Measurements from ENCODE around the gene GANC. TPM values are rescaled to one million over a fixed set of nuclear protein-coding genes. Genes with fewer than 3 reads are reported as not detected.

The GANC gene
- total RNA-seq, 1 experiment from 2014 or later, result 18.5 TPM

DNA sequence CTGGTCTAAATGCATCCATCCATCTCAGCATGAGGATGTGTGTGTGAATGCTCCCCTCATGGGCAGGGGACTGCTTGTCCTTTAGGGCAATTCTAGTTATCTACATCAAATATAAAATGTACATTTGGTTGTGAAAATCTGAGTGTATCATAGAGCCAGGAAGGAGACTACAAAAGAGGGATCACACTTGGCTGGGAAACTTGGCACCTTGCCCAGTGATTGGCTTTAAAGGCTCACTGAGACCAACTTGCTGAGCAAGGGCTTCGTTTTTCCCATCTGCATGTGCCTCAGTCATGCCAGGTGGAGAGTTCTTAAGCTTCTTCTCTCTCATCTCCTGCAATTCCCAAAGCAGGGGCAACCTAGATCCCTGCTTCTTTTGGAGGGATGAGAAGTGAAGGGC is 91.5 kb downstream of the GANC start:
- ATAC-seq (no peak), DNase-seq (ENCODE audit: low spot score) (no peak)
- ChIA-PET CTCF (interaction anchor here (1.3 kb wide), 1 partner anchor 21 kb away, joined by 6 read pairs; no protein-coding TSS in a partner anchor), POLR2A (no interaction called here)
- no peak overlapping the region for H3K4me3 Mint-ChIP-seq
- H3K9me3 Mint-ChIP-seq, result peaks cover 26% of the 10 kb centered on the region
- H3K4me1 Mint-ChIP-seq, result peaks cover 28% of the 10 kb centered on the region
- peaks cover 44% of the 10 kb centered on the region for H3K27me3 Mint-ChIP-seq (ENCODE audit: low read depth)
- no peak for TF ChIP-seq NFE2L1 (CRISPR knock-in tag; IDR thresholded peaks at IDR 0.05)
- TF ChIP-seq SP1 (CRISPR knock-in tag; conservative IDR thresholded peaks at IDR 0.05), result no peak
- no peak for TF ChIP-seq FOXP1 (CRISPR knock-in tag; IDR thresholded peaks at IDR 0.05; ENCODE audit: borderline replicate concordance)
- TF ChIP-seq, protein P1, sequence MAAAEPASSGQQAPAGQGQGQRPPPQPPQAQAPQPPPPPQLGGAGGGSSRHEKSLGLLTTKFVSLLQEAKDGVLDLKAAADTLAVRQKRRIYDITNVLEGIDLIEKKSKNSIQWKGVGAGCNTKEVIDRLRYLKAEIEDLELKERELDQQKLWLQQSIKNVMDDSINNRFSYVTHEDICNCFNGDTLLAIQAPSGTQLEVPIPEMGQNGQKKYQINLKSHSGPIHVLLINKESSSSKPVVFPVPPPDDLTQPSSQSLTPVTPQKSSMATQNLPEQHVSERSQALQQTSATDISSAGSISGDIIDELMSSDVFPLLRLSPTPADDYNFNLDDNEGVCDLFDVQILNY (CRISPR knock-in tag; IDR thresholded peaks at IDR 0.05), result no peak
- no peak for TF ChIP-seq SOX15 (CRISPR knock-in tag; IDR thresholded peaks at IDR 0.05)
- TF ChIP-seq, protein P2, sequence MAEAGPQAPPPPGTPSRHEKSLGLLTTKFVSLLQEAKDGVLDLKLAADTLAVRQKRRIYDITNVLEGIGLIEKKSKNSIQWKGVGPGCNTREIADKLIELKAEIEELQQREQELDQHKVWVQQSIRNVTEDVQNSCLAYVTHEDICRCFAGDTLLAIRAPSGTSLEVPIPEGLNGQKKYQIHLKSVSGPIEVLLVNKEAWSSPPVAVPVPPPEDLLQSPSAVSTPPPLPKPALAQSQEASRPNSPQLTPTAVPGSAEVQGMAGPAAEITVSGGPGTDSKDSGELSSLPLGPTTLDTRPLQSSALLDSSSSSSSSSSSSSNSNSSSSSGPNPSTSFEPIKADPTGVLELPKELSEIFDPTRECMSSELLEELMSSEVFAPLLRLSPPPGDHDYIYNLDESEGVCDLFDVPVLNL (CRISPR knock-in tag; IDR thresholded peaks at IDR 0.05; ENCODE audit: borderline replicate concordance, low read depth), result no peak
- no peak for TF ChIP-seq SMAD4 (CRISPR knock-in tag; IDR thresholded peaks at IDR 0.05)
- TF ChIP-seq, protein P3, sequence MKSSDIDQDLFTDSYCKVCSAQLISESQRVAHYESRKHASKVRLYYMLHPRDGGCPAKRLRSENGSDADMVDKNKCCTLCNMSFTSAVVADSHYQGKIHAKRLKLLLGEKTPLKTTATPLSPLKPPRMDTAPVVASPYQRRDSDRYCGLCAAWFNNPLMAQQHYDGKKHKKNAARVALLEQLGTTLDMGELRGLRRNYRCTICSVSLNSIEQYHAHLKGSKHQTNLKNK (CRISPR knock-in tag; IDR thresholded peaks at IDR 0.05), result no peak
- TF ChIP-seq, protein P4, sequence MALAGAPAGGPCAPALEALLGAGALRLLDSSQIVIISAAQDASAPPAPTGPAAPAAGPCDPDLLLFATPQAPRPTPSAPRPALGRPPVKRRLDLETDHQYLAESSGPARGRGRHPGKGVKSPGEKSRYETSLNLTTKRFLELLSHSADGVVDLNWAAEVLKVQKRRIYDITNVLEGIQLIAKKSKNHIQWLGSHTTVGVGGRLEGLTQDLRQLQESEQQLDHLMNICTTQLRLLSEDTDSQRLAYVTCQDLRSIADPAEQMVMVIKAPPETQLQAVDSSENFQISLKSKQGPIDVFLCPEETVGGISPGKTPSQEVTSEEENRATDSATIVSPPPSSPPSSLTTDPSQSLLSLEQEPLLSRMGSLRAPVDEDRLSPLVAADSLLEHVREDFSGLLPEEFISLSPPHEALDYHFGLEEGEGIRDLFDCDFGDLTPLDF (CRISPR knock-in tag; IDR thresholded peaks at IDR 0.05), result no peak
- TF ChIP-seq, protein P5, sequence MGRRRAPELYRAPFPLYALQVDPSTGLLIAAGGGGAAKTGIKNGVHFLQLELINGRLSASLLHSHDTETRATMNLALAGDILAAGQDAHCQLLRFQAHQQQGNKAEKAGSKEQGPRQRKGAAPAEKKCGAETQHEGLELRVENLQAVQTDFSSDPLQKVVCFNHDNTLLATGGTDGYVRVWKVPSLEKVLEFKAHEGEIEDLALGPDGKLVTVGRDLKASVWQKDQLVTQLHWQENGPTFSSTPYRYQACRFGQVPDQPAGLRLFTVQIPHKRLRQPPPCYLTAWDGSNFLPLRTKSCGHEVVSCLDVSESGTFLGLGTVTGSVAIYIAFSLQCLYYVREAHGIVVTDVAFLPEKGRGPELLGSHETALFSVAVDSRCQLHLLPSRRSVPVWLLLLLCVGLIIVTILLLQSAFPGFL (CRISPR knock-in tag; IDR thresholded peaks at IDR 0.05; ENCODE audit: borderline replicate concordance), result no peak
- TF ChIP-seq NFYB (CRISPR knock-in tag; conservative IDR thresholded peaks at IDR 0.05; ENCODE audit: low read depth), result no peak
- no peak for TF ChIP-seq NR1H2 (CRISPR knock-in tag; IDR thresholded peaks at IDR 0.05)
- no peak for TF ChIP-seq PRRX2 (CRISPR knock-in tag; IDR thresholded peaks at IDR 0.05)
- TF ChIP-seq NR2C2 (CRISPR knock-in tag; IDR thresholded peaks at IDR 0.05), result no peak
- no peak for TF ChIP-seq ZNF317 (CRISPR knock-in tag; IDR thresholded peaks at IDR 0.05; ENCODE audit: borderline replicate concordance, low read depth)
- no peak overlapping the region for H3K27ac Mint-ChIP-seq
- peaks cover 17% of the 10 kb centered on the region for H3K36me3 Mint-ChIP-seq

DNA sequence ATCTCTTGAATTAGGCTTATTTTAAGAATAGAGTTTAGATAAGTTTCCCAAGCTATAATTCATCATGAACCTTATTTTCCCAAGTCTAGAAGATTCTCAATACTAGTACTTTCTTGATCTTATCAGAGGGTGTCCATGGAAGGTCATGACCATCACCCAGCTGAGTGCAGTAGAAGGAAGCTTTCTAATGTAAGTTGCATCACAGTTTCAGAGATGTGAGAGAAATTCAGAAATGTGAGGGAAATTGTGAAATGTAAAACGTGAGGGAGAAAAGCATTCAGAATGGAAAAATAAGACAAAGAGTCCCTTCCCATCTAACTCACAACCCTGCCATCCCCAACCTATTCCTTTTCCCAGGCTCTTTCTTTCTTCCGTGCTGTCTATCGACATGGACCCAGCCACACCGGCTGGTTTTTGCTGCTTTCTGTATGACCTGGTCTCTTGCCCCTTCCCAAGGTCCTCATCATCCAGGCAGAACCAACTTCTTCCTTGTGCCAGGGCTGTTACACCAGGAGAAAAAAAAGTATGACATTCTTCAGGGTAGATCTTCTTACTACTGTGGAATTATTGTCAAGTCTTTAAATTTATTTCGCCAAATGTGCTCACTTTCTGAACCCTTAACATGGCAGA is 93.0 kb downstream of the GANC start:
- ChIA-PET CTCF (interaction anchor here (0.6 to 0.7 kb wide), 2 partner anchors 92 to 819 kb away, joined by 3 to 5 read pairs; partner anchors contain the start of gene CCNDBP1), POLR2A (no interaction called here)
- H3K27me3 Mint-ChIP-seq (ENCODE audit: low read depth), result peaks cover 48% of the 10 kb centered on the region
- ATAC-seq (no peak), DNase-seq (ENCODE audit: low spot score) (no peak)
- H3K27ac Mint-ChIP-seq, result no peak overlapping the region
- TF ChIP-seq, protein P6, sequence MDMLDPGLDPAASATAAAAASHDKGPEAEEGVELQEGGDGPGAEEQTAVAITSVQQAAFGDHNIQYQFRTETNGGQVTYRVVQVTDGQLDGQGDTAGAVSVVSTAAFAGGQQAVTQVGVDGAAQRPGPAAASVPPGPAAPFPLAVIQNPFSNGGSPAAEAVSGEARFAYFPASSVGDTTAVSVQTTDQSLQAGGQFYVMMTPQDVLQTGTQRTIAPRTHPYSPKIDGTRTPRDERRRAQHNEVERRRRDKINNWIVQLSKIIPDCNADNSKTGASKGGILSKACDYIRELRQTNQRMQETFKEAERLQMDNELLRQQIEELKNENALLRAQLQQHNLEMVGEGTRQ (CRISPR knock-in tag; IDR thresholded peaks at IDR 0.05), result no peak
- TF ChIP-seq ZNF232 (CRISPR knock-in tag; IDR thresholded peaks at IDR 0.05), result no peak
- no peak for TF ChIP-seq FOXK1 (CRISPR knock-in tag; IDR thresholded peaks at IDR 0.05)
- TF ChIP-seq, protein P7, sequence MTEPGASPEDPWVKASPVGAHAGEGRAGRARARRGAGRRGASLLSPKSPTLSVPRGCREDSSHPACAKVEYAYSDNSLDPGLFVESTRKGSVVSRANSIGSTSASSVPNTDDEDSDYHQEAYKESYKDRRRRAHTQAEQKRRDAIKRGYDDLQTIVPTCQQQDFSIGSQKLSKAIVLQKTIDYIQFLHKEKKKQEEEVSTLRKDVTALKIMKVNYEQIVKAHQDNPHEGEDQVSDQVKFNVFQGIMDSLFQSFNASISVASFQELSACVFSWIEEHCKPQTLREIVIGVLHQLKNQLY (CRISPR knock-in tag; IDR thresholded peaks at IDR 0.05), result no peak
- no peak for TF ChIP-seq ZNF396 (CRISPR knock-in tag; IDR thresholded peaks at IDR 0.05; ENCODE audit: borderline replicate concordance)
- TF ChIP-seq ZNF121 (CRISPR knock-in tag; IDR thresholded peaks at IDR 0.05), result no peak
- TF ChIP-seq, protein P4 (CRISPR knock-in tag; IDR thresholded peaks at IDR 0.05), result no peak
- no peak for TF ChIP-seq HMGA2 (CRISPR knock-in tag; IDR thresholded peaks at IDR 0.05)
- no peak for TF ChIP-seq RELA (CRISPR knock-in tag; IDR thresholded peaks at IDR 0.05; ENCODE audit: borderline replicate concordance)
- TF ChIP-seq ZNF416 (CRISPR knock-in tag; IDR thresholded peaks at IDR 0.05), result no peak
- no peak for TF ChIP-seq PRRX2 (CRISPR knock-in tag; IDR thresholded peaks at IDR 0.05)
- TF ChIP-seq, protein P8, sequence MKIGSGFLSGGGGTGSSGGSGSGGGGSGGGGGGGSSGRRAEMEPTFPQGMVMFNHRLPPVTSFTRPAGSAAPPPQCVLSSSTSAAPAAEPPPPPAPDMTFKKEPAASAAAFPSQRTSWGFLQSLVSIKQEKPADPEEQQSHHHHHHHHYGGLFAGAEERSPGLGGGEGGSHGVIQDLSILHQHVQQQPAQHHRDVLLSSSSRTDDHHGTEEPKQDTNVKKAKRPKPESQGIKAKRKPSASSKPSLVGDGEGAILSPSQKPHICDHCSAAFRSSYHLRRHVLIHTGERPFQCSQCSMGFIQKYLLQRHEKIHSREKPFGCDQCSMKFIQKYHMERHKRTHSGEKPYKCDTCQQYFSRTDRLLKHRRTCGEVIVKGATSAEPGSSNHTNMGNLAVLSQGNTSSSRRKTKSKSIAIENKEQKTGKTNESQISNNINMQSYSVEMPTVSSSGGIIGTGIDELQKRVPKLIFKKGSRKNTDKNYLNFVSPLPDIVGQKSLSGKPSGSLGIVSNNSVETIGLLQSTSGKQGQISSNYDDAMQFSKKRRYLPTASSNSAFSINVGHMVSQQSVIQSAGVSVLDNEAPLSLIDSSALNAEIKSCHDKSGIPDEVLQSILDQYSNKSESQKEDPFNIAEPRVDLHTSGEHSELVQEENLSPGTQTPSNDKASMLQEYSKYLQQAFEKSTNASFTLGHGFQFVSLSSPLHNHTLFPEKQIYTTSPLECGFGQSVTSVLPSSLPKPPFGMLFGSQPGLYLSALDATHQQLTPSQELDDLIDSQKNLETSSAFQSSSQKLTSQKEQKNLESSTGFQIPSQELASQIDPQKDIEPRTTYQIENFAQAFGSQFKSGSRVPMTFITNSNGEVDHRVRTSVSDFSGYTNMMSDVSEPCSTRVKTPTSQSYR (CRISPR knock-in tag; IDR thresholded peaks at IDR 0.05), result no peak
- no peak for TF ChIP-seq SMAD4 (CRISPR knock-in tag; IDR thresholded peaks at IDR 0.05)
- peaks cover 39% of the 10 kb centered on the region for H3K9me3 Mint-ChIP-seq
- H3K36me3 Mint-ChIP-seq, result peaks cover 28% of the 10 kb centered on the region
- no peak overlapping the region for H3K4me3 Mint-ChIP-seq
- peaks cover 18% of the 10 kb centered on the region for H3K4me1 Mint-ChIP-seq

All from WTC11 (cell line).